SJSA1 (cell line): ENCODE measurements around the gene POTEF. TPM values are rescaled to one million over a fixed set of nuclear protein-coding genes. Genes with fewer than 3 reads are reported as not detected.
A peak's percentile ranks its signal among the peaks of the same experiment; 100 is the strongest.
"Not testable (repeated sequence)": the region's sequence is repeated elsewhere in the genome, so short reads cannot be mapped to it uniquely, and the experiment has no call there.

Experiments
- DNase-seq, 2 experiments: peaks; one replicate each; pipeline ENCODE4 v3.0.0-alpha.2; 2015 to 2020; ENCODE audit warnings: low spot score in 2 of 2, low read depth in 1 of 2
- H3K27ac ChIP-seq: fragments of 250-450 bp; sonication (Bioruptor Pico); 2 replicates; pipeline ENCODE4 v1.5.1; 2020; ENCODE audit warnings: mild to moderate bottlenecking, moderate library complexity
- H3K27me3 ChIP-seq: fragments of 250-450 bp; sonication (Bioruptor Pico); replicated peaks from 2 replicates; pipeline ENCODE4 v1.5.1; 2020; ENCODE audit warnings: mild to moderate bottlenecking, moderate library complexity
- H3K36me3 ChIP-seq: fragments of 250-450 bp; sonication (Bioruptor Pico); 2 replicates; pipeline ENCODE4 v1.5.1; 2020; ENCODE audit warnings: mild to moderate bottlenecking
- H3K4me1 ChIP-seq: fragments of 250-450 bp; sonication (Bioruptor Pico); replicated peaks from 2 replicates; pipeline ENCODE4 v1.6.1; 2021; ENCODE audit warnings: mild to moderate bottlenecking
- H3K4me3 ChIP-seq: fragments of 250-450 bp; sonication (Bioruptor Pico); 2 replicates; pipeline ENCODE4 v1.5.1; 2020; ENCODE audit warnings: mild to moderate bottlenecking
- H3K9me3 ChIP-seq: fragments of 250-450 bp; sonication (Bioruptor Pico); replicated peaks from 2 replicates; pipeline ENCODE4 v1.5.1; 2020; ENCODE audit warnings: mild to moderate bottlenecking
- total RNA-seq: library from RNA; depleted of rRNA; stranded (reverse); fragments of >200 nt; shearing (Covaris generic); gene quantifications from 2 replicates; pipeline ENCODE4 v1.2.3, GENCODE V29; 2014

The POTEF gene
- total RNA-seq, 1 experiment from 2014 or later, result not detected

- not testable (repeated sequence) for H3K4me3 ChIP-seq, H3K9me3 ChIP-seq, H3K36me3 ChIP-seq, H3K27ac ChIP-seq, H3K27me3 ChIP-seq, H3K4me1 ChIP-seq
- peak in 1 of 2 experiments; percentile 31 for DNase-seq
Observed at GRCh38 chr2:130143266-130144039, 14.4 kb upstream of the POTEF start.

GRCh38 chr2:130142396-130143265, 13.6 kb upstream of the POTEF start:
- H3K4me1 ChIP-seq, H3K27ac ChIP-seq, H3K36me3 ChIP-seq: not testable (repeated sequence)

DNA sequence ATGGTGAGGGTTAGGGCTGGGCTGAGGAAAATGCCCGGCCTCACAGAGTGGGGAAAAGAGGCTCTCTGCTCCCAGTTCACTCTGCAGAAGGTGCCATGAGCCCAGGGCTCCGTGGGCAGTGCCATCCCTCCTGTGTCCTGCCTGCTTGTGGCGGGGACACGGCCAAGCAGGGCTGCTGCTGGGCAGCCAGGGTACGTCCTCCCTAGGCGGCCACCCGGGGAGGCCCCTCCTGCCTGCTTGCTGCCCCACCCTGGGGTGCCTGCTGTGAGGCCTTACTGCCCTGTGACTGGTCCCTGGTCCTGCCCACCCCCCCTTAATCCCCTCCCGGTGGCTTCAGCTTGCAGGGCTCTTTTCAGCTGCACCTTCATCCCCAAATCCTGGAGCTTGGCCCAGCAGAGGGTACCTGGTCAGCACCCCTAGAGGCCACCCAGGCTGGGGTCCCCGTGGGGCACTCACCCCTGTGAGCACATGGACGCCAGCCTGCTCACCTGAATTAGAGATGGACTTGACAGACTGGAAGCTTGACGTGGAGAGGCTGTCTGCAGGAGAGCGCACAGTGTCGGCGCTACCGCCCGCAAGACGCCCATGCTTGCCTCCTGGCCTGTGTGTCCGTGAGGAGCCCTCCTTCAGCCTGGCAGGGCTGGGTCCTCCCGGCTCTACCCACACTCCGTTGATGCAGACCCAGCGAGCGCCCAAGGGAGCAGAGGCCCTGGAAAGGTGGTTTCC, 12.8 kb upstream of the POTEF start:
- DNase-seq, result peak in 1 of 2 experiments; percentile 22
- not testable (repeated sequence) for H3K27me3 ChIP-seq, H3K4me1 ChIP-seq, H3K9me3 ChIP-seq, H3K4me3 ChIP-seq, H3K36me3 ChIP-seq, H3K27ac ChIP-seq

More at GRCh38 chr2:130142396-130143265, 13.6 kb upstream of the POTEF start:
- DNase-seq, result peak in 1 of 2 experiments; percentile 31
- H3K4me3 ChIP-seq, H3K9me3 ChIP-seq, H3K27me3 ChIP-seq: not testable (repeated sequence)

- H3K27me3 ChIP-seq, H3K27ac ChIP-seq, H3K9me3 ChIP-seq, H3K4me1 ChIP-seq, H3K36me3 ChIP-seq, H3K4me3 ChIP-seq: not testable (repeated sequence)
- peak in 1 of 2 experiments; percentile 22 for DNase-seq
Observed at GRCh38 chr2:130141002-130141401, 12.0 kb upstream of the POTEF start.

- H3K4me1 ChIP-seq, H3K27ac ChIP-seq, H3K4me3 ChIP-seq, H3K9me3 ChIP-seq, H3K27me3 ChIP-seq, H3K36me3 ChIP-seq, DNase-seq: not testable (repeated sequence)
Observed at GRCh38 chr2:130140516-130140915, 11.5 kb upstream of the POTEF start.

GRCh38 chr2:130139331-130140280, 10.6 kb upstream of the POTEF start:
- not testable (repeated sequence) for DNase-seq, H3K4me3 ChIP-seq, H3K27ac ChIP-seq

DNA sequence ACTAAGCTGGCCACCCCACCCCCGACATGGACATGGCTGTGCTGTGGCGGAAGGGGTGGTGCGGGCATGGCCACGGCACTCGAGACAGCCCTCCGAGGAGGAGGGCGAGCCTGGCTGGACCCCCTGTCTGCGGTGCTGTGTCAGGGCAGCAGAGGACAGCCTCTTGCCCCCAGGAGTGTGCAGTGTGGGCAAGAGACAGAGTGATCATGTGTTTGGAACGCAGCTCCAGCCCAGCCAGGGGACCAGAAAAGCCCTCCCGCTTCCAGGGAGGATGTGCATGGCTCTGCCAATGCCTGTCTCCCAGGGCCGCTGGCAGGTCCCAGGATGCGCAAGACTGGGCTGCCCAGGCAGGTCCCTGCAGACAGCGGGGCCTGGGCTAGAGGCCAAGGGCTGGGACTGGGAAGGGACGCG, 9.8 kb upstream of the POTEF start:
- H3K4me3 ChIP-seq, H3K27ac ChIP-seq, H3K9me3 ChIP-seq, H3K4me1 ChIP-seq, DNase-seq, H3K36me3 ChIP-seq, H3K27me3 ChIP-seq: not testable (repeated sequence)

More at GRCh38 chr2:130139331-130140280, 10.6 kb upstream of the POTEF start:
- not testable (repeated sequence) for H3K9me3 ChIP-seq, H3K4me1 ChIP-seq, H3K36me3 ChIP-seq, H3K27me3 ChIP-seq

DNA sequence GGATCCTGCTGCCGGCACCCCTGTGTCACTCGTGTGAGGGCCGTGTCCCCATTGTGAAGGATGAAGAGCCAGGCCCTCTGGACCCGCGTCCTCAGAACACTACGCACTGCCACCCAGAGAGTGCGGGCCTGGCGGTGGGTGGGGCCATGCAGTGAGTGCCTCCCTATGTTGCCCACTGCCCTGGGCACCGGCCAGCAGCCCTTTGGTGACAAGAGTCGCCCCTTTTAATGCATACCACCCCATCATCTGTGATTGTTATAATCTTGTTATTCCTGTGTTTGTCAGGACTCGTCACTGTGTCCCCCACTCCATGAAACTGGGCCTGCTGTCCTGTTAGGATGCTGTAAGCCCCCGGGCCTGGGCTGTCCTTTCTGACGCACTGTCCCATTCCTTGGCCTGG, 9.3 kb upstream of the POTEF start:
- H3K9me3 ChIP-seq, H3K27me3 ChIP-seq, H3K36me3 ChIP-seq, H3K4me3 ChIP-seq, DNase-seq, H3K27ac ChIP-seq, H3K4me1 ChIP-seq: not testable (repeated sequence)

DNA sequence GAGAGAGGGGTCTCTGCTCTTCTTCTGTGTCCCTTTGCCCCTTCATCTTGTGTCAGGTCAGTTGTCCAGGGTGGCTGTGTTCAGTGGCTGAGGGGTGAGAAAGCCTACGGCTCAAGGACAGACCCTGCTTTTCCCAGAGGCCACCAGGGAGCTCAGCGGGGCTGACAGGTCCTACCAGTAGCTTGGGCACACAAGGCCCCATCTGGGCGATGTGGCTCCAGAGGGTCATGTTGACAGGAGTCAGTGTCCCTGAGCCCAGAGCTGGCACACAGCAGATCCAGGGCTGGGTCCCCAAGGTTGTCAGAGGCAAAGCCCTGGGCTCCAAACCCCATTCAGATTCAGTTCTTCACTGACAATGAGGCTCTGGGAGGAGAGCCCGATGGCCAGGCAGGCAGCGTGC, 8.1 kb upstream of the POTEF start:
- H3K27ac ChIP-seq, H3K36me3 ChIP-seq, H3K4me1 ChIP-seq, H3K9me3 ChIP-seq, H3K27me3 ChIP-seq, H3K4me3 ChIP-seq: not testable (repeated sequence)
- DNase-seq, result peak in 1 of 2 experiments; percentile 27

DNA sequence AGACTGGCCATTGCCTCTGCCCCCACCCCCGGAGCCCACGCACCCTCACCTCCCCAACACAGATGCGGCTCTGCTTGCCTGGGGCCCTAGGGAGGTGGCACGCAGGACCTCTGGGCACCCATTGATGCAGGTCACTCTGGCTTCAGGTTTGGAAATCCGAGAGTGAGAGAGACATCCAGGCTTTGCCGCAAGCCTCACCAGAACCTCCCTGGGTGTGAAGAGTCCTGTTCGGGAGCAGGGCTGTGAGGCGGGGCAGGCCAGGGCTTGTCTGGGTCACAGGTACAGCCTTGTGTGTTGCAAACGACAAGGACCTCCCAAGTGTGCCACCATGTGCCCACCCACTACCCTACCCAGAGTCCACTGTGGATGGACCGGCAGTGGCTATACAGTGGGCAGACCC, 7.5 kb upstream of the POTEF start:
- not testable (repeated sequence) for H3K27me3 ChIP-seq, H3K4me1 ChIP-seq, H3K27ac ChIP-seq, H3K36me3 ChIP-seq, H3K9me3 ChIP-seq, H3K4me3 ChIP-seq
- DNase-seq, result peak in 1 of 2 experiments; percentile 27

DNA sequence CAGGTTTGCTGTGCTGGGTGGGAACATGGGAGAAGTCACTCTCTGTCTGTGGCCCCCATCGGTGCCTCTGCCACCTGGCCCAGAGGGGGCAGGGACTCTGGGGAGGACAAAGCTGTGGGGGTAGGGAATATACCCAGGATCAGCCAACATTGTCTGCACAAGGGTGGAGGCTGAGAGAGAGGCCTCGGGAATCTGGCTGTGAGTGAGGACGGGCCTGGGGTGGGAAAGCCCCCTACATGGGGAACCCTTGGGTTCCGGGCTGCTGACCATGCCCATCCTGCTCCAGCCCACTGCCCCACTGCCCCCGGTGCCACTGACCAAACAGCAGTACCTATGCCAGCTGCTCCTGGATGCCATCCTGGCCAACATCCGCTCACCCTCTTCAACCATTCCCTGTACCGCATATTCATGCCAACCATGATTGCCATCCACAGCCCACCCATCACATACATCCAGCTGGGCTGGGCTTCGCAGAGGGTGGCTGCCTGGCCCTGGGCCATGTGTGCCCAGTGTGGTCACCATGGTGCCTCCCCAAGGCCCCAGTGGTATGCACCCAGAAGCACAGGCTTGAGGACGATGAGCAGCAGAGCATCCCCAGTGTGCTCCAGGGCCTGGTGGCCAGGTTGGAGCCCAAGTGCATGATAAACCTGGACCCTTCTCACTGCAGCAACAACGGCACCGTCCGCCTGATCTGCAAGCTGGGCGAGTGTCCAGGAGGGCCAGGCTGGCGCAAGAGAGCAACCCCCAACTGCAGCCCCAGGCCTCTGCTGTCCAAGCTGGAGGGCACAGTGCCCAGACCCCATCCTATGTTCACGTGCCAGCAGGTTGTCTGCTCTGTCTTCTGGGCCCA, 6.9 kb upstream of the POTEF start:
- Histone ChIP-seq H3K36me3 (no peaks in the 10 kb centered on the region), H3K27ac (no peak overlapping the region), H3K9me3 (no peaks in the 10 kb centered on the region), H3K27me3 (no peaks in the 10 kb centered on the region; the same call in none of the 2 replicates), H3K4me3 (no peak overlapping the region), H3K4me1 (no peaks in the 10 kb centered on the region)
- peak in 1 of 2 experiments; percentile 28 for DNase-seq

DNA sequence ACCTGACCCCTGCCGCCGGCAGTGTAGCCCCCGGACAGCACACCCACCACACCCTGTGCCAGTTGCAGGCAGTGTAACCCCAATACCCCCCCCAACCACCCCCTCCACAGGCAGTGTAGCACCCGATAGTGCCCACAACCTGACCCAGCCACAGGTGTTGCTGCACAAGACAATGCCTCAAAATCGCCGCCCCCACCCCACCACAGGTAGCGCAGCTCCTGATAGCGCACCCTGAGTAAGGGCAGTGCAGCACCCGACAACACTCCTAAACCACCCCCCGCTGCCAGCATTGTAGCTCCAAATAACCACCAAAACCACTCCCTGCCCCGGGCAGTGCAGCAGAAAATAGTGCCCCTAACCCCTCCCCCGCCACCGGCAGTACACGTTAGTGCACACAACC, 558 bp downstream of the POTEF start:
- not testable (repeated sequence) for H3K4me1 ChIP-seq, H3K36me3 ChIP-seq, H3K27ac ChIP-seq, H3K4me3 ChIP-seq, DNase-seq, H3K9me3 ChIP-seq, H3K27me3 ChIP-seq
